Endothelial cell of umbilical vein (primary cell): Measurements from ENCODE around the gene RRP1. TPM values are rescaled to one million over a fixed set of nuclear protein-coding genes. Genes with fewer than 3 reads are reported as not detected.

Experiments
- BruUV-seq: library from RNA; stranded (reverse); fragments of 400-500 nt; replicated peaks from 2 replicates; lab custom pipeline; 2021; lab: Mats Ljungman, UMichigan
- CTCF ChIA-PET: fragments of 300-600, 350-600 bp; sonication (Branson Sonifier 250); formaldehyde crosslinking; loops from one replicate; lab custom pipeline; 2021; ENCODE audit warnings: antibody characterized with exemption, inconsistent platforms; lab: Charles Lee
- POLR2A ChIA-PET: fragments of 300-600, 350-600 bp; sonication (Branson Sonifier 250); formaldehyde crosslinking; loops from one replicate; lab custom pipeline; 2021; ENCODE audit warnings: antibody characterized with exemption, inconsistent platforms; lab: Charles Lee
- DNase-seq: peaks from one replicate; pipeline ENCODE4 v3.0.0-alpha.2; 2011; ENCODE audit warnings: low read depth, low spot score
- FAIRE-seq: peaks from 2 replicates; lab custom pipeline; 2011; peaks lifted over from hg19 to GRCh38; lab: Jason Lieb, UNC
- H2AFZ ChIP-seq: 2 replicates; pipeline ENCODE4 v1.6.0; 2012; ENCODE audit warnings: low read depth, low read length, control low read depth, inconsistent platforms
- H3K27ac ChIP-seq: 2 replicates; pipeline ENCODE4 v1.5.1; 2011; ENCODE audit warnings: low read depth, mild to moderate bottlenecking, control low read depth, low read length, moderate library complexity; ENCODE audit not compliant: insufficient read depth
- H3K27me3 ChIP-seq, 2 experiments: 2 replicates each; pipeline versions ENCODE4 v1.6.0 to v1.6.1; 2011; ENCODE audit warnings: low read length in 2 of 2, mixed read lengths in 1 of 2; ENCODE audit not compliant: control insufficient read depth in 2 of 2, insufficient read depth in 2 of 2
- H3K36me3 ChIP-seq, 2 experiments: 2 replicates in 1 of 2; 3 replicates in 1 of 2; pipeline ENCODE4 v1.5.1; 2011; ENCODE audit warnings: low read length in 2 of 2, mild to moderate bottlenecking in 1 of 2, moderate library complexity in 1 of 2; ENCODE audit not compliant: control insufficient read depth in 2 of 2, insufficient read depth in 2 of 2; ENCODE audit errors: extremely low read depth in 1 of 2
- H3K4me1 ChIP-seq: 3 replicates; pipeline ENCODE4 v1.5.1; 2011; ENCODE audit warnings: mild to moderate bottlenecking, low read length; ENCODE audit not compliant: control insufficient read depth, insufficient read depth; ENCODE audit errors: extremely low read depth
- H3K4me2 ChIP-seq: 2 replicates; pipeline ENCODE4 v1.6.1; 2011; ENCODE audit warnings: low read length, control low read depth, mixed read lengths; ENCODE audit not compliant: insufficient read depth
- H3K4me3 ChIP-seq, 3 experiments: fragments of 200-600 bp in 1 of 3; sonication (generic), shearing (Covaris generic) in 1 of 3; replicated peaks in 1 of 3; 2 replicates each; pipeline ENCODE4 v1.5.1; 2011 to 2016; ENCODE audit warnings: control low read depth in 3 of 3, low read length in 3 of 3, mild to moderate bottlenecking in 2 of 3, inconsistent platforms in 1 of 3, low read depth in 1 of 3, moderate library complexity in 1 of 3; ENCODE audit not compliant: insufficient read depth in 1 of 3
- H3K79me2 ChIP-seq: 2 replicates; pipeline ENCODE4 v1.6.0; 2012; ENCODE audit warnings: low read length, inconsistent platforms; ENCODE audit not compliant: control insufficient read depth, insufficient read depth
- H3K9ac ChIP-seq: replicated peaks from 2 replicates; pipeline ENCODE3; 2011; ENCODE audit warnings: low read length, control low read depth; ENCODE audit not compliant: insufficient read depth; ENCODE audit errors: extremely low read depth
- H3K9me1 ChIP-seq: replicated peaks from 3 replicates; pipeline ENCODE4 v1.6.0; 2011; ENCODE audit warnings: mild to moderate bottlenecking, low read length; ENCODE audit not compliant: control insufficient read depth, insufficient read depth; ENCODE audit errors: extremely low read depth
- H3K9me3 ChIP-seq: replicated peaks from 2 replicates; pipeline ENCODE4 v1.5.1; 2012; ENCODE audit warnings: low read length, inconsistent platforms; ENCODE audit not compliant: control insufficient read depth, insufficient read depth
- H4K20me1 ChIP-seq: replicated peaks from 2 replicates; pipeline ENCODE3; 2011; ENCODE audit warnings: mild to moderate bottlenecking, low read length; ENCODE audit not compliant: control insufficient read depth, insufficient read depth; ENCODE audit errors: extremely low read depth
- CTCF ChIP-seq, 2 donors: IDR thresholded peaks; 1 replicate in 1 of 2; 2 replicates in 1 of 2; pipeline ENCODE4 v1.5.1; 2011; ENCODE audit warnings: low read length in 2 of 2, mild to moderate bottlenecking in 2 of 2, moderate library complexity in 2 of 2, control low read depth in 1 of 2, inconsistent platforms in 1 of 2, low read depth in 1 of 2; ENCODE audit not compliant: insufficient read depth in 1 of 2; ENCODE audit errors: extremely low read depth in 1 of 2
- EZH2 ChIP-seq: IDR thresholded peaks from 2 replicates; pipeline ENCODE4 v1.6.1; 2012; ENCODE audit warnings: borderline replicate concordance, low read depth, mild to moderate bottlenecking, moderate library complexity, low read length, inconsistent platforms; ENCODE audit not compliant: severe bottlenecking
- FOS ChIP-seq: IDR thresholded peaks from 2 replicates; pipeline ENCODE4 v1.6.1; 2011; ENCODE audit warnings: mild to moderate bottlenecking, low read length, moderate library complexity, borderline replicate concordance; ENCODE audit not compliant: insufficient read depth
- GATA2 ChIP-seq: IDR thresholded peaks from 2 replicates; pipeline ENCODE4 v1.7.0; 2011; ENCODE audit warnings: low read depth, mild to moderate bottlenecking, moderate library complexity, mixed read lengths, low read length; ENCODE audit not compliant: insufficient read length, insufficient read depth
- JUN ChIP-seq: IDR thresholded peaks from 2 replicates; pipeline ENCODE4 v1.6.1; 2011; ENCODE audit warnings: borderline replicate concordance, low read depth; ENCODE audit not compliant: insufficient read length, insufficient read depth
- MAX ChIP-seq: IDR thresholded peaks from 2 replicates; pipeline ENCODE4 v1.6.1; 2011; ENCODE audit not compliant: insufficient read depth, insufficient read length
- MYC ChIP-seq: IDR thresholded peaks from one replicate; pipeline ENCODE4 v1.6.1; 2011; ENCODE audit warnings: mild to moderate bottlenecking, low read depth, low read length
- POLR2A ChIP-seq: IDR thresholded peaks from 2 replicates; pipeline ENCODE4 v1.6.1; 2012; ENCODE audit warnings: low read depth, mild to moderate bottlenecking, control low read depth, low read length
- POLR2AphosphoS5 ChIP-seq: IDR thresholded peaks from 2 replicates; pipeline ENCODE4 v1.6.1; 2012; ENCODE audit warnings: low read depth, mild to moderate bottlenecking, control low read depth, low read length, moderate library complexity; ENCODE audit not compliant: insufficient read depth
- dilution Hi-C: fragments of 300-500 bp; cut with MboI; formaldehyde crosslinking; loops from one replicate; pipeline ENCODE4 v1.15.0; 2019; ENCODE audit warnings: low sequenced_read_pairs; ENCODE audit not compliant: extremely low pct_ligation_motif_present
- intact Hi-C: fragments of 100-400 bp; cut with micrococcal nuclease; formaldehyde crosslinking; loops from one replicate; pipeline ENCODE4 v1.10.0; 2022
- polyA plus RNA-seq, 4 experiments: library from polyadenylated mRNA; depleted of rRNA in 3 of 4; stranded (reverse) in 3 of 4; unstranded in 1 of 4; fragments of >200 nt; gene quantifications; 2 replicates each; pipeline versions ENCODE4 v1.2.1 to v1.2.3, GENCODE V29; 2011 to 2012; ENCODE audit warnings: missing spikeins in 1 of 4
- total RNA-seq: library from RNA; stranded (reverse); gene quantifications from 2 replicates; pipeline ENCODE4 v1.2.3, GENCODE V29; 2021

The RRP1 gene
- total and polyA plus RNA-seq, 2 donors (not counting 3 experiments of a cell fraction or from before 2014, with no cell fraction given) = 15.2 to 36.3 TPM

- ChIA-PET POLR2A (no interaction called here), CTCF (interaction anchor here (1.1 to 2.4 kb wide), 3 partner anchors 12 to 164 kb away, joined by 3 to 7 read pairs (median 3); no protein-coding TSS in a partner anchor)
- H3K27me3 ChIP-seq = no peaks in the 10 kb centered on the region
- no peaks in the 10 kb centered on the region for H4K20me1 ChIP-seq
- intact Hi-C loops = loop anchor here (5.0 kb wide), 1 partner anchor 49 kb away; no protein-coding TSS in a partner anchor
- no peaks in the 10 kb centered on the region for H3K79me2 ChIP-seq
- BruUV-seq = no TSS peak
- H3K27ac ChIP-seq = no peak overlapping the region
- no peaks in the 10 kb centered on the region for H3K36me3 ChIP-seq
- no peak for TF ChIP-seq MAX
- no peak for TF ChIP-seq FOS
- TF ChIP-seq CTCF (IDR thresholded peaks at IDR 0.05; ENCODE audit: extremely low read depth in 1 of 2, insufficient read depth in 1 of 2, low read depth in 1 of 2, low read length in 2 of 2) = no peak
- TF ChIP-seq MYC = no peak
- no peak for TF ChIP-seq JUN
- TF ChIP-seq POLR2A = no peak
- TF ChIP-seq GATA2 = no peak
- no peak for TF ChIP-seq POLR2AphosphoS5
- no peak for TF ChIP-seq EZH2
- H3K9me1 ChIP-seq = no peaks in the 10 kb centered on the region
- no peak overlapping the region for H3K4me3 ChIP-seq
- DNase-seq = no peak
- H2AFZ ChIP-seq = no peak overlapping the region
- no peak overlapping the region for H3K4me2 ChIP-seq
- no peak overlapping the region for H3K9ac ChIP-seq
- no peaks in the 10 kb centered on the region for H3K9me3 ChIP-seq
- H3K4me1 ChIP-seq = peaks cover 19% of the 10 kb centered on the region
- FAIRE-seq = no peak
- dilution Hi-C loops = no loop called here
Observed at GRCh38 chr21:43813656-43813980, 24.2 kb downstream of the RRP1 start.
